ENCODE data around the gene CHST15. TPM values are rescaled to one million over a fixed set of nuclear protein-coding genes. Genes with fewer than 3 reads are reported as not detected.
A peak's percentile ranks its signal among the peaks of the same experiment; 100 is the strongest.

CHST15 gene
- total and polyA plus RNA-seq, 2 of the 13 experiments (the other 11 are each of a cell fraction or from before 2014, with no cell fraction given), result 1.4 to 94.7 TPM

GRCh38 chr10:124092860-124093773 lies at the start of gene CHST15 (continued):
- TF ChIP-seq, protein P1, sequence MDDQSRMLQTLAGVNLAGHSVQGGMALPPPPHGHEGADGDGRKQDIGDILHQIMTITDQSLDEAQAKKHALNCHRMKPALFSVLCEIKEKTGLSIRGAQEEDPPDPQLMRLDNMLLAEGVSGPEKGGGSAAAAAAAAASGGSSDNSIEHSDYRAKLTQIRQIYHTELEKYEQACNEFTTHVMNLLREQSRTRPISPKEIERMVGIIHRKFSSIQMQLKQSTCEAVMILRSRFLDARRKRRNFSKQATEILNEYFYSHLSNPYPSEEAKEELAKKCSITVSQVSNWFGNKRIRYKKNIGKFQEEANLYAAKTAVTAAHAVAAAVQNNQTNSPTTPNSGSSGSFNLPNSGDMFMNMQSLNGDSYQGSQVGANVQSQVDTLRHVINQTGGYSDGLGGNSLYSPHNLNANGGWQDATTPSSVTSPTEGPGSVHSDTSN (CRISPR knock-in tag; IDR thresholded peaks at IDR 0.05; ENCODE audit: borderline replicate concordance), result no peak
- TF ChIP-seq ZNF713 (CRISPR knock-in tag; IDR thresholded peaks at IDR 0.05) (no peak), PAX8 (CRISPR knock-in tag; IDR thresholded peaks at IDR 0.05; ENCODE audit: borderline replicate concordance) (no peak), TOE1 (CRISPR knock-in tag; IDR thresholded peaks at IDR 0.05) (no peak), ZNF841 (CRISPR knock-in tag; IDR thresholded peaks at IDR 0.05; ENCODE audit: borderline replicate concordance) (no peak), ZFP36L2 (CRISPR knock-in tag; IDR thresholded peaks at IDR 0.05) (no peak), NKX3-1 (CRISPR knock-in tag; IDR thresholded peaks at IDR 0.05) (no peak), CTCF (CRISPR knock-in tag; IDR thresholded peaks at IDR 0.05) (peak; percentile 50), KDM5B (CRISPR knock-in tag; IDR thresholded peaks at IDR 0.05; ENCODE audit: borderline replicate concordance) (peak; percentile 71), NFE2L1 (CRISPR knock-in tag; IDR thresholded peaks at IDR 0.05; ENCODE audit: borderline replicate concordance) (no peak), KAT2B (IDR thresholded peaks at IDR 0.05; ENCODE audit: borderline replicate concordance, low read depth, low read length) (no peak), PHB2 (IDR thresholded peaks at IDR 0.05; ENCODE audit: partially characterized antibody) (no peak), RXRB (CRISPR knock-in tag; IDR thresholded peaks at IDR 0.05; ENCODE audit: borderline replicate concordance) (peak; percentile 73; the same call in 1 of the 2 replicates), CREM (IDR thresholded peaks at IDR 0.05) (peak; percentile 70), CREM (CRISPR knock-in tag; IDR thresholded peaks at IDR 0.05) (no peak), ZNF234 (CRISPR knock-in tag; conservative IDR thresholded peaks at IDR 0.05) (no peak), ZNF24 (IDR thresholded peaks at IDR 0.05) (no peak), ZBTB20 (CRISPR knock-in tag; IDR thresholded peaks at IDR 0.05; ENCODE audit: borderline replicate concordance, low read depth) (no peak; the same call in 1 of the 2 replicates), ZNF772 (CRISPR knock-in tag; IDR thresholded peaks at IDR 0.05) (no peak), DMTF1 (CRISPR knock-in tag; IDR thresholded peaks at IDR 0.05) (no peak), ZNF530 (CRISPR knock-in tag; IDR thresholded peaks at IDR 0.05; ENCODE audit: low read depth) (no peak), ZNF850 (CRISPR knock-in tag; conservative IDR thresholded peaks at IDR 0.05) (no peak), RARG (CRISPR knock-in tag; IDR thresholded peaks at IDR 0.05; ENCODE audit: low read depth) (no peak), ZNF17 (CRISPR knock-in tag; IDR thresholded peaks at IDR 0.05) (no peak)
- TF ChIP-seq, protein P2, sequence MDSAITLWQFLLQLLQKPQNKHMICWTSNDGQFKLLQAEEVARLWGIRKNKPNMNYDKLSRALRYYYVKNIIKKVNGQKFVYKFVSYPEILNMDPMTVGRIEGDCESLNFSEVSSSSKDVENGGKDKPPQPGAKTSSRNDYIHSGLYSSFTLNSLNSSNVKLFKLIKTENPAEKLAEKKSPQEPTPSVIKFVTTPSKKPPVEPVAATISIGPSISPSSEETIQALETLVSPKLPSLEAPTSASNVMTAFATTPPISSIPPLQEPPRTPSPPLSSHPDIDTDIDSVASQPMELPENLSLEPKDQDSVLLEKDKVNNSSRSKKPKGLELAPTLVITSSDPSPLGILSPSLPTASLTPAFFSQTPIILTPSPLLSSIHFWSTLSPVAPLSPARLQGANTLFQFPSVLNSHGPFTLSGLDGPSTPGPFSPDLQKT (CRISPR knock-in tag; IDR thresholded peaks at IDR 0.05; ENCODE audit: borderline replicate concordance), result no peak

Data from HepG2 (cell line).